DMS79 (cell line): ENCODE measurements around the gene ZBTB45.

ENCODE experiments used
- DNase-seq: peaks from one replicate; lab custom pipeline; 2025; lab: John Stamatoyannopoulos, UW

ZBTB45 gene

DNA sequence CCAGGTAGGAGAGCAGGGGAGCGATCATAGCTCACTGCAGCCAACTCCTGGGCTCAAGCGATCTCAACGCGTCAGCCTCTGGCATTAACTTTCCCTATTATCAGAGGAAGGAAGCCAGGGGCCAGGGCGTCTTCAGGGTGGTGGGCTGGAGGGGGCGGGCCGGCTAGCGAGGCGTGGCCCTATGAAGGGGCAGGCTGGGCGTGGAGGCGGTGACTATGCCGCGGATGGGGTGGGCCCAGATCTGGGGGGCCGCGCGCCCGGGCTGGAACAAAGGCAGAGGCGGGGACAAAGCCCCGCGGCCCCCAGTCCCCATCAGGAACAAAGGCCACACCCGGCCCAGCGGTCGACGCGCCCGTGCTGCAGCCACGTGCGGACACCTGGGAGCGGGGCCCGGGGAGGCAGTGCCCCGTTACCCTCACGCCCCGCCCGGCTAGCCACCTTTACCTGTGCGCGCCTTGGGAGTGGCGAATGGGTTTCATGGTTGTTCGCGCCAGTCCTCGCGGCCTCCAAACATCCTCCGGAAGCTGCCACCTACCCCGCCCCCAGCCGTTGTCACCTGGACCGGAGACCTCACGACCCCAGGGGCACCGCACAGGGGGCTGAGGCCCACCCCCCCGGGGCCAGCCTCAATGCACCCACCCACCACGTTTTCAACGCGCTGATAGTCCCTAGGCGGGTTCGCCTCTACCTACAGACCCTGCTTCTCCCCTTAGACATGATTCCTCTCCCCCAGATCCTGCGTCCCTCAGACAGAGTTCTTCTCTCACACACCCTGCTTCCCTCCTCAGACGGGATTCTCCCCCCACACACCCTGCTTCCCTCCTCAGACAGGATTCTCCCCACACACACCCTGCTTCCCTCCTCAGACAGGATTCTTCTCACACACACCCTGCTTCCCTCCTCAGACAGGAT lies 18.9 kb upstream of the ZBTB45 start:
- DNase-seq, result no peak

DNA sequence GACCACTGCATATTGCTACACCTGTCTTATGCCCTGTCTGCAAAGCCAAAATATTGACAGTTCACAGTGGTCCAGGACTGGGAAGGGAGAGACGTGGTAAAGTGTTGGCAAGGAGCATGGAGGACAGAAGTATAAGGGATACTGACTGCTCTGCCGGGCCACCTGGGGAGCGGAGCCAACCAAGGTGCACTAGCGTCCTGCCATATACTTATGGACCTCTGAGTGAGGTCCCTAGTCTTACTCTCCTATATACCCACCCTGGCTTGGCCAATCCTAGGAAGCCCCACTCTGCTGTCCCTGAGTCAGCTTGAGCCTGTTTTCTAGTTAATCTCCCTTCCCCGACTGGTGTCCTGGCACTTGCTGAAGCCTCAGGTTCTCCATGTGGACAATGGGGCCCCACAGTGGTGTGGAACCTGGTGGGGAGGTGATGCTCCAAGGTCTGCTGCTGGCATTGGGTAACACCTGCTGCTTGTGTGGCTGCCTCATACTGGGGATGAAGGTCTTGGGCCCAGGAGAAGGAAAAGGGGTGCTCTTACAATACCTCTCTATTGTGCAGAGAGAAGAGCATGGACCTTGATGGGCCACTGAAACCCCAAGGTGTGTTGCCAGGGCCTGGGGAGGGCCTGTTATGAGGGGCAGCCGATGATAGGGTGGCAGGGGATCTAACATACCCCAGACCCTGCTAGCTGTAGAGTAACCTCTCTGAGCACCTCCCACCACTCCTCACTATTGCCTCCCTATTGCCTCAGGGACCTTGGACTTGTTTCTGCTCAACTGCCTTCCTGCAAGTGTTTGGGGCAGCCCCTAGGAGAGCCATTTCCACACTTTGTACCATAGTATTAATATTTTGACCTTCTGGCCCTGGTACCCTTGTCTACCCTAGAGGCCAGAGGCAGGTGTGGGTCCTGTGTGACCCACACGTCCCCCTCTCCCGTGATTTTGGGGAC lies 17.5 kb upstream of the ZBTB45 start:
- DNase-seq, result no peak

DNA sequence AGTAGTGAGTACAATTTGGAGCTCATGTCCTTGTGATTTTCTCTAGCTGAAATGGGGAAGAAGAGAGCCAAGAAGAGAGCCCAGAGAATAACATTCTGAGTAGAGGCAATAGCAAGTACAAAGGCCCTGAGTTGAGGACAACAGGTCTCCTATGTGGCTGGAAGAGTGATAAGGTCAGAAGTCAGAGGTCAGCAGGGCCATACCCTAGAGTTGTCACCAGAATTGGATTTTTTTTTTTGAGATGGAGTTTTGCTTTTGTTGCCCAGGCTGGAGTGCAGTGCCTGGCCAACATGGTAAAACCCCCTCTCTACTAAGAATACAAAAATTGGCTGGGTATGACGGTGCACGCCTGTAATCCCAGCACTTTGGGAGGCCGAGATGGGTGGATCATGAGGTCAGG lies 16.2 kb upstream of the ZBTB45 start:
- DNase-seq, result no peak

DNA sequence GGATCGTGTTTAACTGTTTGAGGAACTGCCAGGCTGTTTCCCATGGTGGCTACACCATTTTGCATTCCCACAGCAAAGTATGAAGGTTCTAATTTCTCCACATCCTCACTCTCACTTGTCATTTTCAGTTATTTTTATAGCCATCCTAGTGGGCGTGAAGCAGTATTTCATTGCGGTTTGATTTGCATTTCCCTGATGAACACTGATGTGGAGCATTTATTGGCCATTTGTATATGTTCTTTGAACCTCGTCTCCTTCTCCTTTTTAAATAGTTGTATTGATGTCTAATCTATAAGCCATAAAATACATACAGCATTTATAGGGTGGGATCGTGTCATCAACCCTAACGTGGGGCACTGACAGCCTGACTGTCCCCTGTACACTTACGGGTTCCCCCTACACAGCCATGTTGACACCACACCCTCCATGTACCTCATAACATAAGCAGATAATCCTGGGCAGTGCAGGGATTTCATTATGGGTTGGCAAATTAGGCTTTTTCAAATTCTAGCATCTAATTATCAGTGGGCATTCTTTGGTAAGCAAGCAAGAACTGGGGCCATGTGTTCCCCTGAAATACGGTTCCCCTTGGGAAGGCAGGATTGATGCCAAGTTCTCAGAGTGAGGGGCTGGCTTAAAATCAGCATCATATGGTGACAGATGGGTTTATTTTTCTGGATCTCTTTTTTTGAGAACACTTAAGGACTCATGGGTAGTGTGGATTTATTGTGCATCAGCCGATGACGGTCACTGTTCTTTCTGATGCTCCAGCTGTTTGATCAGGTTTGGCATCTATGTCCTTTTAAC lies 11.6 kb upstream of the ZBTB45 start:
- DNase-seq, result no peak

DNA sequence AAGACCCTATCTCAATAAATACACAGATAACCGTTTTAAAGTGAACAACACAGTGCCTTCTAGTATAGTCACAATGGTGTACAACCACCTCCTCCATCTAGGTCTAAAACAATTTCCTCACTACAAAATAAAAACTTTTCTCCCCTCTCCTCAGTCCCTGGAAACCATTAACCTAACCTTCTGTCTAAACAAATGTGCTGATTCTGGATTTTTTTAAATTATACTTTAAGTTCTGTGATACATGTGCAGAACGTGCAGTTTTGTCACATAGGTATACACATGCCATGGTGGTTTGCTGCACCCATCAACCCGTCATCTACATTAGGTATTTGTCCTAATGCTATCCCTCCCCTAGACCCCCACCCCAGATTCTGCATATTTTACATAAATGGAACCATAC lies 9.8 kb upstream of the ZBTB45 start:
- no peak for DNase-seq

DNA sequence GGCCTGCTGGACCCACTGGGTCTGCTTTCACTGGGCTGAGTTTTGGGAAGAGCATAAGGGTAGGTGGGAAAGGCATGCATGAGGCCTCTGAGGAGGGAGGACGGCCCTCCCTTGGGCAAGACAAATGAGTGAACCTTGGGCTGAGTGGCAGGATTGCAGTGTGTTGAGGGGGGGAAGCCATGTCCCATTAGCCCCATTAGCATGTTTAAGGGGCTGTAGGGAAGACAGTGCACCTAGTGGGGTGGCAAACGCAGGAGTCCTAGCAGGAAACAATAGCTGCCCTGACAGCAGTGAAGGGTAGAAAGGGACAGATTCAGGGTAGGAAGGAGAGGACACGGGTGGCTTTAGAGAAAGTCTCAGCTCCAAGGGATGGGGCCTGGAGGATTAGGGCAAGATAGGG lies 3.1 kb upstream of the ZBTB45 start:
- no peak for DNase-seq

DNA sequence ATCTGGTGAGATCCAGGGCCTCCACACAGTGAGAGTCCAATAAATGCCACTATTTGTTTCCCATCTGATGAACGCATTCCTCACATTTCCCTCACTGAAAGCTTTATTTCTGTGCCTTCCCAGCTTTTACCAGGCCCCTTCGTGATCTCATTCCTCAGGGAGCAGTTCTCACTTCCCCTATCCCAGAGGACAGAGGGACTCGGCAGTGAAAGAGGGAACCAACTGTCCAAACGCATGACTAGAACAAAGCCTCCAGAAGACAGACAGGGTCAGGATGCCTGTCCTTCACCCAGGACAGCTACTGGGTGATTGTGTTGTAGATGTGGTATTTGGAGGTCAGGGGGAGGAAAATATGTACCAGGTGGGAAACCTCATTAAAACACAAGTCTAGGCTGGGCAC lies 2.0 kb upstream of the ZBTB45 start:
- no peak for DNase-seq

DNA sequence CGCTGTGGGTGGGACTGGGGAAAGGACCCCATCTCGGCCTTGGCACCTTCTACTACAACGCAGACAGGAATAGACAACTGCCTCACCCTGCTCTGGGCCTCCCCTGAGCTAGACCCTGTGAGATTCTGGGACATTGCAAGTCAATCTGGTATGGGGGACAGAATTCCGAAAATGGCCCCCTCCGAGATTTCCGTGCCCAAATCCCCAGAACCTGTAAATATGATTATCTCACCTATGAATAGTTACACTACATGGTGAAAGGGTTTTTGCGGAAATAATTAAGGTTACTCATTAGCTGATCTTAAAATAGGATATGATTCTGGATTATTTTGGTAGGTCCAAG lies 618 bp upstream of the ZBTB45 start:
- no peak for DNase-seq

DNA sequence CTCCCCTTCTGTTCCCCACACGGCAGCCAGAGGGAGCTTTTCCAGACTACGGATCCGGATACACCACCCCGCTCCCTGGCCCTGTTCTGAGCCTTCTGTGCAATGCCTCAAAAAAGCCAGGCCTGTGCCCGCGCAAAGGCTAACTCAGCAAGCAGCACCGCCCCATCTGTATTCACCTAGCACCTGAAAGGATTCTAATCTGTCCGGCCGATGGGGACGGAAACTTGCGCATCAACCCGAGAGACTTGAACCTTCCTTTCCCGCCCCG lies 589 bp downstream of the ZBTB45 start:
- DNase-seq, result peak; percentile 35

DNA sequence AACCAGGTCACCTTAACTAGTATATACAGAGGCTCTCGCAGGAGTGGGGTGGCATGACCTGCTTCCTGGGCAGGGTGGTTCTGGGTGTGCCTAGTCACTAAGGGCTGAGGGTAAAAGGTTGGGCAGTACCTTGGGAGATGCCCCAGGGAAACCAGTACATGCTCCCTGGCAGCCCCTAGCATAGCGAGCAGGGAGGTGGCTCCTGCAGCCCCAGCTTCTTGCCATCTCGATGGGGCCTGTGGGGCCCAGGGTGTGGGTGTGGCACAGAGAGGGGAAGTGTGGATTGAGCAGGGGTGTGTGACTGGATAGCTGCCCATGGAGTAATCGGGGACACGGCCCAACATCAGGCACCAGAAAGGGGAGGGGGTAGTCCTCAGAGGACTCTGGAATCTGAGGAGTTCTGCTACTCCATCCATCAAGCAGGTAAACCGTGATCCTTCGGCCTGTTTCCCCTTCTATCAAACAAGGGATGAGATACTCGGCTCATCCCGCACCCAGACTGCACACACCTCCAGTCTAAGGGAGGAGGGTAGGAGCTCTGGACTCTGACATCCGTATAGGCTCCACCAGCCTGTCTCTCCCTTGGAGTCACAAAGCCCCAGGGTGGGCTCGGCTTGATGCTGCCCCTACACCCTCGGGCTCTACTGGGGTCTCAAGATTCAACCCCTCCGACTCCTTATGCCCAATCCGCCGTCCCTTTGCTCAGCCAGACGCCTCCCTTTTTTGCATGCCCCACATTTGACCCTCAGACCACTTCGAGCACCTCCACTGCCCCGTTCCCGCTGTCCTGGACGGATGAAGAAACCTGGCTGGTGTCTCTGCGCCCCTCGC lies 1.1 kb downstream of the ZBTB45 start:
- DNase-seq, result no peak

DNA sequence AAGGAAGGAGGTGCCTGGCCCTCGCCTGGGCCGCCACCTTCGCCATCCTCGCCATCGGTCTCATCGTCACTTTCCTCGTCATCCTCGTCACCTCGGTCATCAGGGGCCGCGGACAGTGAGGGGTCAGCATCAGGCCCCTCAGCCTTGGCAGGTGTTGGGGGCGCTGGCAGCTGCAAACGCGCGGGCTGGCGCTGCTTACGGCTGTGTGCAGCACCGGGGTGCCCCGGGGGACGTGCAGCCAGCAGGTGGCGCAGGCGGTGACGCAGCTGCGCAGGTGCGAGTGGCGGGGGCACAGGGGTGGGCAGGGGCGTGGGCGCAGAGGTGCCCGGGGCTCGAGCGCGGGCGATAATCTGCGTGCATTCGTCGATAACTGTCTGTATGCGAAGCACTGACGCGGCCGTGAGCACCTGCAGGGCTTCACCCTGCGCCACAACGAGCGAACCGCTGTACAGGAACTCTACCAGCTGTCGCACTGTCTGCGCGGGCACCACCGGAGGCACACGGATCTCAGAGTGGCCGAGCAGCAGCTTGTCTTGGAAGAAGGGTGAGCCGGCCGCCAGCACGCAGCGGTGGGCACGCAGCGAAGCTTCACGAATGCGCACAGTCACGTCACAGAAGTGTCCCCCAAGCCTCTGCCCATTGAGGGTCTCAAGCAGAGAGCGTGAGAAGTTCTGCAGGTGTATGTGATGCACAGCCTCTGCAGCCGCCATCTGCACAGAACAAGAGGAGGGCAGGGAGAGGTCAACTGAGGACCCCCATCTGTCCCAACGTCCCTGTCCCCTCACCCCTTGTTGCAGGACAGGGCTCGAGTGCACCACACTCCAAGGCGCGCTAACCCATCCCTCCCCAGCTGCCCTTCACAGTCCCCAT lies 2.4 kb downstream of the ZBTB45 start:
- no peak for DNase-seq

DNA sequence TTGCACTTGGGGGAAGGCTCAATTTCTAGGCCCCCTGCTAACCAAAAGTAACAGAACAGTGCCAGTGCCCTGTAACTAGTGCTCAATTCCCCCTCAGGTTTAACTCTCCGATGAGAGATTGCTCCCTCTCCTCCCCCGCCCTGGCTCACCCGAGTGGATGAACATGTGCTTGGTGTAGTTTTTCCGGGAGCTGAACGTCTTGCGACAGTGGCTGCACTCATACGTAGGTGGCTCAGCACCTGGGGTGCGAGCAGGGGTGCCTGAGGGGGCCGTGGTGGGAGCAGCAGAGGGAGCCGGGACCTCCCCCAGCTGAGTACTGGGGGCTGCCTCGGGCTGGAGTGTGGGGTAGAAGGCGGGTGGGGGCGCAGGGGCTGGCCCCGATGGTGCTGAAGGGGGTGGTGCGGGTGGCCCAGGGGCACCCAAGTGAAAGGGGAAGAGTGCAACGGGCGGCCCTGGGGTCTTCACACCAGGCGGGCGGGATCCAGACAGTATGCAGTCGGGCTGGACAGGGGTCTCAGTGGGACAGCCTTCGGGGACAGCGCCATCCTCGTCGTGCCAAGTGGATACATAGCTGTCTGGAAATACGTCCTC lies 3.3 kb downstream of the ZBTB45 start:
- DNase-seq, result no peak

DNA sequence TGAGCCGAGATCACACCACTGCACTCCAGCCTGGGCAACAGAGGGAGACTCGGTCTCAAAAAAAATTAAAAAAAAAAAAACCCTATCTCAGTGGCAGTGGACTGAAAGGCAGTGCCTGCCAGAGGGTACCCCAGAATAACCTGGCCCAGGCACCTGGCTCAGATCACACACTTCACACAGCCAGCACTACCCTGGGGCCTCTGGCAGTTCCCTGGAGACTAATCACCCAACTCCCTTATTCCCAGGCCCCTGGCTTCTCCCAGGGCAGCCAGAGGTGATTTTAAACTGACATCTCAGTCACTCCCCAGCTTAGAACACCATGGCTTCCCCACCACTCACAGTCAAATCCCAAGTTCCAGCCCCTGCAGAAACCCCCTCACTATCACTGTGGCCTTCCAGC lies 4.4 kb downstream of the ZBTB45 start:
- DNase-seq, result no peak

DNA sequence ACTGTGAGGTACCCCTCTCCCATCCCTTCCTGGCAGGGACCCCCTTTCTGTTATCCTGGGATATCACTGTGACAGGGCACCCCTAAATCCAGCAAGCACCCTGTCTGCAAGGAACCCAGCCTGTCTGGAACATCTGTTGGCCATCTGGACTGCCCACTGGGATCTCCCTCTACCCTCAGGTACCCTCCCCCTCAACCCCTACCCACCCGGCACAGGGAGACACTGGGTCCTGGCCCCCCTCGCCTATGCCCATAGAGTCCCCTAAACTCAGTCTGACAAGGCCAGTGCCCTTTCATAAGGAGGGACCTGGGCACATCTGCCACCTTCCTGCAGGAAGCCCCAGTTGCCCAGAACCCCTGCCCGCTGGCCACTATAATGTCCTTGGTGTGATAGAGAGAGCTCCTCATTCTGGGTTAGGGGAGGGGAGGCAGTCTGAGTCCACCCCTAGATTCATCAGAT lies 5.0 kb downstream of the ZBTB45 start:
- no peak for DNase-seq

DNA sequence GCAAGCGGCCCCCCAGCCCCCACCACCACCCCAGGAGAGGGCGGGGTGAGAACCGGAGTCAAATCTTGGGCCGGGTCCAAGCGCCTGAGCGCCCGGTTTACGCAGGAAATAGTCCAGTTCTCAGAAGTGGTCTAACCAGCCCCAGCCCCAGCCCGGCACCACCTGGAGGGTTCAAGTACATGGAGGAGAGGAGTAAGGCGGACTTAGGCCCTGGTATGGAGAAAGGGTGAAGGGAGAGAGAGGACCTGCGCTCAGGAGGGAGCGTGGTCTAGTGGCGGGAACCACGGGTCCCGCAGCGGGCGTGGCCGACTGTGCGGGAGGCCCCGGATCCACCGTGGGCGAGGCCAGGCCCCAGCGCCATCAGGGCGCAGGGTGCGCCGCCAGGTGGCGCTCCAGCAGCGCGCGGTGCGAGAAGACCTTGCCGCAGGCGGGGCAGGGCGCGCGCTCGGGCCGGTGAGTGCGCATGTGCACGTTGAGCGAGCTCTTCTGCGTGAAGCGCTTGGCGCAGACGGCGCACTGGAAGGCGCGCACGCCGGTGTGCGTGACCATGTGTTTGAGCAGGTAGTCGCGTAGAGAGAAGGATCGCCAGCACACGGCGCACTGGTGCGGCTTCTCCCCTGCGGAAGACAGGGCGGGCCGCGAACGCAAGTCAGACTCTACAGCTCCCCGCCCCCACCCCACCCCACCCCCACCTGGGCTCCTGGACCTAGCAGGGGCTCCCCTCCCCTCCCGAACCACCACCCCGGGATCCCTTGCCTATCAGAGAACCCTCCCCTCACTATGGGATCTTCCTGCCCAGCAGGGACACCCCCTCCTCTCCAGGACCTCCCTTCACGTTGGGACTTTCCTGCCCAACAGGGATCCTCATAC lies 5.7 kb downstream of the ZBTB45 start:
- DNase-seq, result peak; percentile 89

DNA sequence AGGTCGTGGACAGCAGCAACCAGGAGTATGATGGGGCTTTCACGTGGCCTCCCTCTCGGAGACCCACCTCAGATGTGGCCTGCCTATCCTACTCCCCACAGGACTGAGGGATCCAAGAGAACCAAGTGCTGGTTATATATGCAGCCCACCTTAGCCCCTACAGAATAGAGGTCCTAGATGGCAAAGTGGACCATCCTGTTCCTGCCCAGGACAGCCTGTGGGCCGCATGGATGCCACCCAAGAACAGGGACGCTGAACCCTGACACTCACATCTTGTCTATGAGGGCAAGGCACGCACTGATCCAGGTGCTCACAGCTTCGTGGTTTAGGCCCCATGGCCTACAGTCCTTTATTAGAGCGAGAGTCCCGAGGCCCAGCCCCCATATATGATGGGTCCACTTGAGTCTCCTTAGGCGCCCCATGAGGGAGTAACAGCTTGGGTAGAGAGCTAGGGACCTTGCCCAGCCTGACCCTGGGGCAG lies 6.4 kb downstream of the ZBTB45 start:
- no peak for DNase-seq

DNA sequence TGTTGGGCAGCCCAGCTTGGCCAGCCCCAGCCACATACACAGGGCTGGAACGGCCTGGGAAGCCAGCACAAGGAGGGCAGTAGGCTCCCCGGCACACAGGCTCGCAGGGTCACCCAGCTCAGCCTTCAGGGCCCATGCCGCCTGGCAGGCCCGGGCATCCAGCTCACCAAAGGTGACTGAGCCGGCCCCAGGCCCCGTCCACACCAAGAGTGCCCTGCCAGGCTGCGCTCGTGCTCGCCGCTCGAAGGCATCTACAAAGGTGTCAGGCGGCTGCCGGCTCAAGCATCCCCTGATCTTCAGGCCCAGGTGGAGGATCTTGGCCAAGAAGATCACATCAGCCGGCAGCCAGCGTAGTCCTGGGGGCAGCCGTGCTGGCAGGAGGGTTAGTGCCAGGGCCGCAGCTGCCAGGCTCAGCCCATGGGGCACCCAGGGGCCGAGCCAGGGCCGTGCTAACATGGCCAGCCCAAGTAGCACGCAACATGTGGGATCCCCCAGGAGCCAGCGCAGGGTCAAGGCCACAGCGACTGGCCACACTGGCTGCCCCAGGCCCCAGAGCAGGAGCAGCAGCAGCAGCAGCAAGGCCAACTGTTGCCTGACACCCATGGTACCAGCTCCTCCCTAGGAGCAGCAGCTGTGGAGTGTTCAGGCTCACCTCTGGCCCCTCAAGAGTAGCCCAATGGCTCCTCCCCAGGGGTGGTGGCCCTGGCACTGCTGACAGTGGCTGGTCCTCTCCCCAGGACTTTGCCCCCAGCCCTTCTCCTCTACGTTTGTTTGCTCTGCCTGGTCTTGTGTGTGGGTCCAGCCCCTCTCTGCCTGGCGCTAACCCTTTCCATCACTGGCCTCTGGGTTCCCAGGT lies 8.0 kb downstream of the ZBTB45 start, which contains the start of gene SLC27A5:
TSS of gene SLC27A5 (minus strand) at position 640 of the 856 bp plus-strand sequence. CDS start at position 603, 37 bp downstream.
- no peak for DNase-seq
